Activated gamma-delta T cell treated with Interleukin-2 at 50 U/mL for 16 hours (primary cell): ENCODE data around the gene COQ8A.

Experiments
- DNase-seq: peaks from one replicate; pipeline ENCODE4 v3.0.0-alpha.2; 2020

The COQ8A gene

GRCh38 chr1:226940029-226940805 lies at the start of gene COQ8A:
COQ8A (plus strand) TSS chr1:226940294; CDS start chr1:226961386, 21,092 bp downstream.
- peak; percentile 97 for DNase-seq

- no peak for DNase-seq
Measured at GRCh38 chr1:226890331-226891108, 49.6 kb upstream of the COQ8A start.

GRCh38 chr1:226891346-226891745 lies 48.7 kb upstream of the COQ8A start:
- no peak for DNase-seq

GRCh38 chr1:226891846-226892523 lies 48.1 kb upstream of the COQ8A start:
- no peak for DNase-seq

GRCh38 chr1:226892524-226892875 lies 47.6 kb upstream of the COQ8A start:
- DNase-seq, result no peak

- DNase-seq, result no peak
Measured at GRCh38 chr1:226893936-226894335, 46.2 kb upstream of the COQ8A start.

- no peak for DNase-seq
Measured at GRCh38 chr1:226894826-226895225, 45.3 kb upstream of the COQ8A start.

GRCh38 chr1:226895644-226896043 lies 44.5 kb upstream of the COQ8A start:
- DNase-seq, result no peak

- DNase-seq, result no peak
Measured at GRCh38 chr1:226898246-226898645, 41.8 kb upstream of the COQ8A start.

GRCh38 chr1:226901421-226901820 lies 38.7 kb upstream of the COQ8A start:
- no peak for DNase-seq

- no peak for DNase-seq
Measured at GRCh38 chr1:226902601-226903000, 37.5 kb upstream of the COQ8A start.

GRCh38 chr1:226903819-226904716 lies 36.0 kb upstream of the COQ8A start:
- DNase-seq, result no peak

- no peak for DNase-seq
Measured at GRCh38 chr1:226904772-226905171, 35.3 kb upstream of the COQ8A start.

GRCh38 chr1:226908419-226908818 lies 31.7 kb upstream of the COQ8A start:
- no peak for DNase-seq

- no peak for DNase-seq
Measured at GRCh38 chr1:226908913-226909312, 31.2 kb upstream of the COQ8A start.

- peak; percentile 35 for DNase-seq
Measured at GRCh38 chr1:226912587-226913176, 27.4 kb upstream of the COQ8A start.

- DNase-seq, result no peak
Measured at GRCh38 chr1:226915672-226915995, 24.5 kb upstream of the COQ8A start.

- no peak for DNase-seq
Measured at GRCh38 chr1:226916497-226916896, 23.6 kb upstream of the COQ8A start.

GRCh38 chr1:226919587-226919986 lies 20.5 kb upstream of the COQ8A start:
- no peak for DNase-seq

- no peak for DNase-seq
Measured at GRCh38 chr1:226919995-226920394, 20.1 kb upstream of the COQ8A start.

GRCh38 chr1:226920446-226920894 lies 19.6 kb upstream of the COQ8A start:
- no peak for DNase-seq

GRCh38 chr1:226921504-226921903 lies 18.6 kb upstream of the COQ8A start:
- DNase-seq, result no peak
